Ramos (cell line): ENCODE data around the gene CD8A.
"Not testable (repeated sequence)": the region's sequence is repeated elsewhere in the genome, so short reads cannot be mapped to it uniquely, and the experiment has no call there.

Source experiments
- in situ Hi-C: fragments of 300-500 bp; cut with MboI; formaldehyde crosslinking; loops from one replicate; pipeline ENCODE4 v1.14.3; 2022; ENCODE audit warnings: low sequenced_read_pairs; ENCODE audit not compliant: unreplicated experiment

Gene CD8A

DNA sequence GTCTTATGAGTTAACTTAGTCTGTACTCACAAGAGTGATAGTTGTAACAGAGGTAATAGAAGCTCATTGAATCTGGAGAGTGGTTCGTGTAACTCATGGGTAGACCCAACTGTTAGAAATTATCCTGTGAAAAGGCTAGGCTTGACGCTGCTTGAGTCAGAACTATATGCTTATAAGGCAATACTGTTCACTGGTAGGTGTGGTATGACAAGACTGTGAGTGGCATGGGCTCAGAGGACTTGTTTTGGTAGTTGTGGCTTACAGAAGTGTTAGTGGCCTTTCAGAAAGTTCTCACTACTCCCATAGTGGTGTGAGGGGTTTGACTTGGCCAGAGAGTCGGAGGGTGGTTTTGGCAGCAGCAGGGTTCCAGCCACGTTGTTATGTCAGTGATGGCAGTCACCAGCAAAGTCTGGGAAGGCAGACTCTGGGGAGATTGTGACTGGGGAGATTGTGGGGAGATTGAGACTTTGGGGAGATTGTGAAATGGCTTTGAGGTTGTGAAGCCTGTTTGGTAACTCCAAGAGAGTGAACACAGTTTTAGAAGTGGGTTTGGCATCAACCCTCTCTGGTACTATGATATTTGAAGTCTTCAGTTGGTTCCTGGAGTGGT is 48.7 kb downstream of the CD8A start:
- in situ Hi-C loops: not testable (repeated sequence)

DNA sequence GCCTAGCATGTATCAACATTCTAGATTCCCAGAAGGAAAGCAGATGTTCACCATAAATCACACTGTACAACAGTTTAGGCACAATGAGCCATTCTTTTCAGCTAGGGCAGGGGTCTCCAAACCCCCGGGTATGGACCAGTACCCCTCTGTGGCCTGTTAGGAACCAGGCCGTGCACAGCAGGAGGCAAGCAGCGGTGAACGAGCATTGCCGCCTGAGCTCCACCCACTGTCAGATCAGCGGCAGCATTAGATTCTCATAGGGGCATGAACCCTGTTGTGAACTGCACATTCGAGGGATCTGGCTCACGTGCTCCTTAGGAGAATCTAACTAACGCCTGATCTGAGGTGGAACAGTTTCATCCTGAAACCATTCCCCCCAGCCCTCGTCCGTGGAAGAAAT is 50.8 kb downstream of the CD8A start:
- in situ Hi-C loops: not testable (repeated sequence)

DNA sequence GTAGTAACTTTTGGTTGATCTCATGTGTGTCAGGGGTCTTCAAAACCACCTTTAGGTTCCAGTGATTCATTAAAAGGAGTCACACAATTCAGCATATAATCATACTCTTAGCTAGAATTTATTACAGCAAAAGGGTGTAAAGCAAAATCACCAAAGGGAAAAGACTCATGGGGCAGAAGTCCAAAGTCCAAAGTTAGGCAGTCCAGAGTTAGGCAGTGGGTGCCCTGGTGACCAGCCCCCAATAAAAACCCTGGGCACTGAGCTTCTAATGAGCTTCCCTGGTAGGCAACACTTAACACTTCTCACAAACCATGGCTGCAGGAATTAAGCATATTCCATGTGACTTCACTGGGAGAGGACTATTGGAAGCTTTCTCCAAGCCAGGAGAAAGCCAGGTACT is 51.2 kb downstream of the CD8A start:
- in situ Hi-C loops: not testable (repeated sequence)

DNA sequence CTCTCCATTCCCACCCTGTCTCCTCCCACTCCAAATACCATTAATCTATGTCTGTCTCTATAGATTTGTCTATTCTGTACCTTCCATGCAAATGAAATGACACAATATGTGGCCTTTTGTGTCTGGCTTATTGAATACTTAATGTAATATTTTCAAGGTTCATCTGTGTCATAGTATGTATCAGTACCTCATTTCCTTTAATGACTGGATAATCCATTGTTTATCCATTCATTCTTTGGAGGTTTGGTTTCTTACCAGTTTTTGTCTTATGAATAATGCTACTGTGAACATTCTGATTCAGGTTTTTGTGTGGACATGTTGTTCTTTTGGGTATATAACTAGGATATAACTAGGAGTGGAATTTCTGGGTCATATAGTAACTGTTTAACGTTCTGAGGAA is 55.8 kb downstream of the CD8A start:
- in situ Hi-C loops: not testable (repeated sequence)
